PC-9 (cell line): ENCODE measurements around the gene SLC39A9. TPM values are rescaled to one million over a fixed set of nuclear protein-coding genes. Genes with fewer than 3 reads are reported as not detected.
A peak's percentile ranks its signal among the peaks of the same experiment; 100 is the strongest.

ENCODE experiments used
- BruUV-seq: library from RNA; stranded (reverse); fragments of 400-500 nt; replicated peaks from 2 replicates; lab custom pipeline; 2021; lab: Mats Ljungman, UMichigan
- CTCF ChIA-PET: fragments of 300-600 bp; sonication (Branson Sonifier 250); formaldehyde crosslinking; loops from one replicate; lab custom pipeline; 2022; ENCODE audit warnings: antibody characterized with exemption; lab: Charles Lee
- POLR2A ChIA-PET: fragments of 300-600 bp; sonication (Branson Sonifier 250); formaldehyde crosslinking; loops from one replicate; lab custom pipeline; 2022; ENCODE audit warnings: antibody characterized with exemption; ENCODE audit not compliant: unreplicated experiment; lab: Charles Lee
- DNase-seq, 2 experiments: peaks; one replicate each; pipeline versions ENCODE4 v3.0.0 to v3.0.0-alpha.2; 2015 to 2022; ENCODE audit warnings: mixed read lengths in 1 of 2
- H2AFZ ChIP-seq: fragments of 200-600 bp; sonication (generic); 2 replicates; pipeline ENCODE4 v1.8.1; 2017; ENCODE audit warnings: antibody characterized with exemption
- H3F3A ChIP-seq: fragments of 200-600 bp; sonication (generic); 2 replicates; pipeline ENCODE4 v1.8.1; 2017; ENCODE audit warnings: antibody characterized with exemption, mild to moderate bottlenecking, low read depth; ENCODE audit not compliant: insufficient read depth
- H3K27ac ChIP-seq: fragments of 200-600 bp; sonication (generic); 2 replicates; pipeline ENCODE4 v1.6.1; 2016; ENCODE audit warnings: mixed run types
- H3K27me3 ChIP-seq: fragments of 200-600 bp; sonication (generic); 2 replicates; pipeline ENCODE4 v1.6.1; 2016; ENCODE audit warnings: low read depth, mixed run types; ENCODE audit not compliant: insufficient read depth
- H3K36me3 ChIP-seq: fragments of 200-600 bp; sonication (generic); 2 replicates; pipeline ENCODE4 v1.6.1; 2016; ENCODE audit warnings: low read depth, mixed run types
- H3K4me1 ChIP-seq: fragments of 200-600 bp; sonication (generic); replicated peaks from 2 replicates; pipeline ENCODE4 v1.6.1; 2016; ENCODE audit warnings: mixed run types; ENCODE audit not compliant: insufficient read depth
- H3K4me2 ChIP-seq: fragments of 200-600 bp; sonication (generic); 2 replicates; pipeline ENCODE4 v1.6.1; 2017; ENCODE audit warnings: mixed run types
- H3K4me3 ChIP-seq: fragments of 200-600 bp; sonication (generic); 2 replicates; pipeline ENCODE4 v1.6.1; 2016; ENCODE audit warnings: mixed run types
- H3K79me2 ChIP-seq: fragments of 200-600 bp; sonication (generic); 2 replicates; pipeline ENCODE4 v1.6.1; 2017; ENCODE audit warnings: low read depth, mixed run types
- H3K9me2 ChIP-seq: fragments of 200-600 bp; sonication (generic); 2 replicates; pipeline ENCODE4 v1.8.1; 2017; ENCODE audit warnings: mild to moderate bottlenecking; ENCODE audit not compliant: insufficient read depth
- H3K9me3 ChIP-seq: fragments of 200-600 bp; sonication (generic); 2 replicates; pipeline ENCODE4 v1.8.1; 2016; ENCODE audit warnings: low read depth; ENCODE audit not compliant: insufficient read depth
- H4K20me1 ChIP-seq: fragments of 200-600 bp; sonication (generic); 2 replicates; pipeline ENCODE4 v1.8.1; 2017; ENCODE audit not compliant: insufficient read depth
- CTCF ChIP-seq: fragments of 200-600 bp; sonication (generic); conservative IDR thresholded peaks from 2 replicates; pipeline ENCODE4 v1.6.1; 2017; ENCODE audit warnings: mixed run types, antibody characterized with exemption, mild to moderate bottlenecking, moderate library complexity
- EZH2 ChIP-seq: fragments of 200-600 bp; sonication (generic); IDR thresholded peaks from 2 replicates; pipeline ENCODE4 v1.8.0; 2017; ENCODE audit warnings: antibody characterized with exemption, low read depth
- intact Hi-C: fragments of 100-400 bp; cut with micrococcal nuclease; formaldehyde crosslinking; loops from one replicate; pipeline ENCODE4 v1.10.0; 2022; ENCODE audit not compliant: unreplicated experiment
- total RNA-seq: library from RNA; stranded (reverse); gene quantifications from 2 replicates; pipeline ENCODE4 v1.2.3, GENCODE V29; 2021

Gene SLC39A9
- total RNA-seq, 1 experiment from 2014 or later: 95.1 TPM

- H3K4me3 ChIP-seq: peak overlapping the region; percentile 96
- peak overlapping the region; percentile 97 for H3K4me2 ChIP-seq
- peaks cover 6% of the 10 kb centered on the region; the same call in 1 of the 2 replicates for H3F3A ChIP-seq
- H3K9me2 ChIP-seq: no peaks in the 10 kb centered on the region
- BruUV-seq: no TSS peak
- H3K36me3 ChIP-seq: peaks cover 18% of the 10 kb centered on the region; the same call in 1 of the 2 replicates
- H4K20me1 ChIP-seq: peaks cover 65% of the 10 kb centered on the region
- ChIA-PET CTCF (no interaction called here), POLR2A (no interaction called here)
- DNase-seq: no peak
- peaks cover 46% of the 10 kb centered on the region for H3K4me1 ChIP-seq
- H2AFZ ChIP-seq: no peak overlapping the region
- H3K79me2 ChIP-seq: peaks cover 95% of the 10 kb centered on the region
- intact Hi-C loops: no loop called here
- H3K27ac ChIP-seq: no peak overlapping the region
- no peaks in the 10 kb centered on the region for H3K9me3 ChIP-seq
- TF ChIP-seq EZH2 (no peak), CTCF (no peak)
- H3K27me3 ChIP-seq: no peaks in the 10 kb centered on the region
These were observed 1.7 kb downstream of the SLC39A9 start for GRCh38 chr14:69400154-69400553.

GRCh38 chr14:69401841-69402240, 3.3 kb downstream of the SLC39A9 start:
- intact Hi-C loops: no loop called here
- Histone ChIP-seq H3K9me2 (no peaks in the 10 kb centered on the region), H3K4me1 (peaks cover 36% of the 10 kb centered on the region), H3K27me3 (no peaks in the 10 kb centered on the region), H3K9me3 (no peaks in the 10 kb centered on the region), H3K36me3 (0 out of 2 replicates have a peak, but pooled peaks cover 2% of the 10 kb centered on the region), H3K4me2 (peak overlapping the region; percentile 97), H4K20me1 (peaks cover 70% of the 10 kb centered on the region), H2AFZ (no peak overlapping the region), H3K27ac (no peak overlapping the region), H3K4me3 (peak overlapping the region; percentile 96), H3F3A (peaks cover 6% of the 10 kb centered on the region; the same call in 1 of the 2 replicates), H3K79me2 (peaks cover 93% of the 10 kb centered on the region)
- TF ChIP-seq EZH2: no peak
- no peak for TF ChIP-seq CTCF
- no TSS peak for BruUV-seq
- DNase-seq: no peak
- ChIA-PET CTCF (no interaction called here), POLR2A (interaction anchor here (0.6 kb wide), 1 partner anchor 21 kb away, joined by 3 read pairs; no protein-coding TSS in a partner anchor)

- Histone ChIP-seq H2AFZ (no peak overlapping the region), H3K4me2 (no peak overlapping the region), H3K36me3 (no peaks in the 10 kb centered on the region), H3F3A (peaks cover under 1% of the 10 kb centered on the region; the same call in 1 of the 2 replicates), H3K27me3 (no peaks in the 10 kb centered on the region), H3K9me3 (no peaks in the 10 kb centered on the region), H4K20me1 (peaks cover 79% of the 10 kb centered on the region), H3K79me2 (peaks cover 98% of the 10 kb centered on the region), H3K4me3 (no peak overlapping the region), H3K9me2 (no peaks in the 10 kb centered on the region), H3K4me1 (peaks cover 30% of the 10 kb centered on the region), H3K27ac (no peak overlapping the region)
- POLR2A ChIA-PET: no interaction called here
- BruUV-seq: no TSS peak
- intact Hi-C loops: no loop called here
- CTCF ChIA-PET: no interaction called here
- TF ChIP-seq EZH2 (no peak), CTCF (no peak)
- no peak for DNase-seq
These were observed 6.0 kb downstream of the SLC39A9 start for GRCh38 chr14:69404478-69404877.
